Bone marrow (tissue), 2 donors: ENCODE results near the gene OLIG1.
A peak's percentile ranks its signal among the peaks of the same experiment; 100 is the strongest.

Experiments
- DNase-seq, 2 donors: peaks; one replicate each; lab custom pipeline; 2025; lab: John Stamatoyannopoulos, UW

Gene OLIG1

GRCh38 chr21:33031152-33031911 lies 38.6 kb upstream of the OLIG1 start:
- no peak for DNase-seq

GRCh38 chr21:33032434-33033047 lies 37.4 kb upstream of the OLIG1 start:
- no peak for DNase-seq

GRCh38 chr21:33033094-33033951 lies 36.6 kb upstream of the OLIG1 start:
- DNase-seq: no peak

- DNase-seq: no peak
Measured at GRCh38 chr21:33033961-33034413, 36.0 kb upstream of the OLIG1 start.

- DNase-seq: no peak
Measured at GRCh38 chr21:33035147-33035546, 34.8 kb upstream of the OLIG1 start.

GRCh38 chr21:33036430-33037162 lies 33.3 kb upstream of the OLIG1 start:
- peak; percentile 43 to 90 for DNase-seq

GRCh38 chr21:33037501-33037900 lies 32.4 kb upstream of the OLIG1 start:
- DNase-seq: no peak

- DNase-seq: no peak
Measured at GRCh38 chr21:33039536-33039935, 30.4 kb upstream of the OLIG1 start.

GRCh38 chr21:33040215-33040614 lies 29.7 kb upstream of the OLIG1 start:
- DNase-seq: no peak

GRCh38 chr21:33041981-33042380 lies 28.0 kb upstream of the OLIG1 start:
- no peak for DNase-seq

GRCh38 chr21:33042812-33043211 lies 27.1 kb upstream of the OLIG1 start:
- DNase-seq: no peak

- DNase-seq: no peak
Measured at GRCh38 chr21:33046455-33046854, 23.5 kb upstream of the OLIG1 start.

- DNase-seq: no peak
Measured at GRCh38 chr21:33047231-33047630, 22.7 kb upstream of the OLIG1 start.

GRCh38 chr21:33051925-33052324 lies 18.0 kb upstream of the OLIG1 start:
- no peak for DNase-seq

GRCh38 chr21:33053951-33054350 lies 16.0 kb upstream of the OLIG1 start:
- DNase-seq: no peak

- no peak for DNase-seq
Measured at GRCh38 chr21:33055991-33056390, 13.9 kb upstream of the OLIG1 start.

GRCh38 chr21:33057385-33057940 lies 12.5 kb upstream of the OLIG1 start:
- DNase-seq: no peak

GRCh38 chr21:33058527-33058926 lies 11.4 kb upstream of the OLIG1 start:
- DNase-seq: no peak

GRCh38 chr21:33058957-33059356 lies 11.0 kb upstream of the OLIG1 start:
- no peak for DNase-seq

- peak; percentile 37 to 56 for DNase-seq
Measured at GRCh38 chr21:33059380-33059841, 10.5 kb upstream of the OLIG1 start.

GRCh38 chr21:33061233-33061632 lies 8.7 kb upstream of the OLIG1 start:
- no peak for DNase-seq
